Trophoblast cell (in vitro differentiated cells and primary cell): ENCODE data around the gene TSSK6.
A peak's percentile ranks its signal among the peaks of the same experiment; 100 is the strongest.

ENCODE experiments used
- DNase-seq, 2 donors: peaks; one replicate each; pipeline ENCODE4 v3.0.0-alpha.2; 2016
- H2AFZ ChIP-seq: 2 replicates; pipeline ENCODE4 v1.6.1; 2013; ENCODE audit warnings: low read length, moderate library complexity, mild to moderate bottlenecking; ENCODE audit not compliant: insufficient read depth, poor library complexity
- H2AK5ac ChIP-seq: 2 replicates; pipeline ENCODE4 v1.6.1; 2013; ENCODE audit warnings: mild to moderate bottlenecking, low read length
- H2BK120ac ChIP-seq: 2 replicates; pipeline ENCODE4 v1.6.1; 2013; ENCODE audit warnings: low read length, mild to moderate bottlenecking, moderate library complexity; ENCODE audit not compliant: insufficient read depth, poor library complexity
- H2BK12ac ChIP-seq: 2 replicates; pipeline ENCODE4 v1.6.1; 2013; ENCODE audit warnings: mild to moderate bottlenecking, low read length, moderate library complexity
- H2BK5ac ChIP-seq: 2 replicates; pipeline ENCODE4 v1.6.1; 2013; ENCODE audit warnings: low read length, low read depth, moderate library complexity, mild to moderate bottlenecking; ENCODE audit not compliant: poor library complexity
- H3K14ac ChIP-seq: 2 replicates; pipeline ENCODE4 v1.6.1; 2013; ENCODE audit warnings: mild to moderate bottlenecking, low read length
- H3K18ac ChIP-seq: 2 replicates; pipeline ENCODE4 v1.6.1; 2013; ENCODE audit warnings: mild to moderate bottlenecking, low read length
- H3K23ac ChIP-seq: 2 replicates; pipeline ENCODE4 v1.6.1; 2013; ENCODE audit warnings: low read length
- H3K27ac ChIP-seq: 2 replicates; pipeline ENCODE4 v1.5.1; 2013; ENCODE audit warnings: low read depth, mild to moderate bottlenecking, inconsistent platforms, low read length, moderate library complexity
- H3K27me3 ChIP-seq: 2 replicates; pipeline ENCODE4 v1.6.1; 2013; ENCODE audit warnings: inconsistent platforms, mild to moderate bottlenecking, low read length, moderate library complexity; ENCODE audit not compliant: insufficient read depth
- H3K36me3 ChIP-seq, 2 experiments: 1 replicate in 1 of 2; 2 replicates in 1 of 2; pipeline ENCODE4 v1.6.1; 2013; ENCODE audit warnings: low read length in 2 of 2, mild to moderate bottlenecking in 2 of 2, moderate library complexity in 1 of 2; ENCODE audit not compliant: insufficient read depth in 2 of 2, control insufficient read depth in 1 of 2
- H3K4ac ChIP-seq: 2 replicates; pipeline ENCODE4 v1.6.1; 2013; ENCODE audit warnings: low read depth, mild to moderate bottlenecking, low read length, moderate library complexity
- H3K4me1 ChIP-seq, 2 experiments: 1 replicate in 1 of 2; 2 replicates in 1 of 2; pipeline ENCODE4 v1.6.1; 2013; ENCODE audit warnings: low read length in 2 of 2, mild to moderate bottlenecking in 2 of 2, moderate library complexity in 1 of 2; ENCODE audit not compliant: insufficient read depth in 2 of 2, control insufficient read depth in 1 of 2
- H3K4me2 ChIP-seq: 2 replicates; pipeline ENCODE4 v1.6.1; 2013; ENCODE audit warnings: inconsistent platforms, mild to moderate bottlenecking, low read length, moderate library complexity
- H3K4me3 ChIP-seq: 2 replicates; pipeline ENCODE4 v1.5.1; 2013; ENCODE audit warnings: mild to moderate bottlenecking, low read depth, low read length, inconsistent platforms
- H3K79me1 ChIP-seq: one replicate; pipeline ENCODE4 v1.6.1; 2013; ENCODE audit warnings: low read length
- H3K79me2 ChIP-seq: 2 replicates; pipeline ENCODE4 v1.6.1; 2013; ENCODE audit warnings: low read length, mild to moderate bottlenecking; ENCODE audit not compliant: control insufficient read depth, insufficient read depth, poor library complexity
- H3K9ac ChIP-seq: 2 replicates; pipeline ENCODE4 v1.6.1; 2013; ENCODE audit warnings: mild to moderate bottlenecking, low read length
- H3K9me3 ChIP-seq: 2 replicates; pipeline ENCODE4 v1.6.1; 2013; ENCODE audit warnings: low read depth, mild to moderate bottlenecking, control low read depth, inconsistent platforms, low read length; ENCODE audit not compliant: insufficient read depth
- H4K12ac ChIP-seq: 2 replicates; pipeline ENCODE4 v1.6.1; 2013; ENCODE audit warnings: low read depth, mild to moderate bottlenecking, low read length, moderate library complexity
- H4K8ac ChIP-seq: 2 replicates; pipeline ENCODE4 v1.6.1; 2013; ENCODE audit warnings: low read depth, mild to moderate bottlenecking, low read length, moderate library complexity
- H4K91ac ChIP-seq: one replicate; pipeline ENCODE4 v1.6.1; 2013; ENCODE audit warnings: low read depth, mild to moderate bottlenecking, low read length, moderate library complexity
- WGBS: extraction: QIAGEN DNeasy Blood & Tissue Kit; methylation state at CpG from one replicate; pipeline ENCODE4 v1.1.7; 2013; ENCODE audit warnings: missing lambda C conversion rate; ENCODE audit not compliant: insufficient read length, insufficient coverage; ENCODE audit errors: extremely low coverage; 5-methylcytosine and 5-hydroxymethylcytosine counted together

Gene TSSK6

GRCh38 chr19:19538061-19538784 lies 22.9 kb upstream of the TSSK6 start, which contains the start of gene CILP2:
Gene CILP2 (plus strand): TSS chr19:19538265. CDS start chr19:19538350, 85 bp downstream.
- Histone ChIP-seq H3K4me3 (peak within 1 kb of the TSS; percentile 43), H3K9ac (no peak within 1 kb of the TSS)

GRCh38 chr19:19537075-19538048 lies 22.0 kb upstream of the TSSK6 start:
- Histone ChIP-seq H4K91ac (no peak overlapping the region), H3K4me3 (peak overlapping the region; percentile 43), H3K9me3 (peaks cover 15% of the 10 kb centered on the region), H2BK12ac (no peak overlapping the region), H4K8ac (no peak overlapping the region), H3K4ac (no peak overlapping the region), H3K79me2 (no peaks in the 10 kb centered on the region), H3K14ac (no peak overlapping the region), H3K27me3 (peaks cover 5% of the 10 kb centered on the region), H2BK5ac (no peak overlapping the region), H3K4me1 (peaks cover 4 to 12% of the 10 kb centered on the region in 2 experiments), H4K12ac (no peak overlapping the region), H3K4me2 (peak overlapping the region; percentile 62), H3K9ac (no peak overlapping the region), H3K23ac (no peak overlapping the region), H3K18ac (no peak overlapping the region), H3K36me3 (peaks cover 4 to 8% of the 10 kb centered on the region in 2 experiments), H2BK120ac (no peak overlapping the region), H2AFZ (no peak overlapping the region), H3K27ac (no peak overlapping the region), H3K79me1 (no peaks in the 10 kb centered on the region), H2AK5ac (no peak overlapping the region)
- WGBS = no CpG with 5 or more reads among the region's 59 CpGs
- DNase-seq = peak; percentile 59

More at GRCh38 chr19:19538061-19538784, 22.9 kb upstream of the TSSK6 start, which contains the start of gene CILP2:
- H2BK12ac ChIP-seq = no peak within 1 kb of the TSS
- no peak within 1 kb of the TSS for H3K14ac ChIP-seq
- H3K18ac ChIP-seq = no peak within 1 kb of the TSS
- no peak within 1 kb of the TSS for H2BK120ac ChIP-seq
- no peak within 1 kb of the TSS for H3K23ac ChIP-seq
- peaks cover 5% of the 10 kb centered on the region for H3K27me3 ChIP-seq
- H2AK5ac ChIP-seq = no peak within 1 kb of the TSS
- no peak within 1 kb of the TSS for H4K8ac ChIP-seq
- no peak within 1 kb of the TSS for H4K91ac ChIP-seq
- H4K12ac ChIP-seq = no peak within 1 kb of the TSS
- no peak within 1 kb of the TSS for H3K27ac ChIP-seq
- H3K36me3 ChIP-seq = peaks cover 4 to 8% of the 10 kb centered on the region in 2 experiments
- peaks cover 4 to 10% of the 10 kb centered on the region in 2 experiments for H3K4me1 ChIP-seq
- H3K4ac ChIP-seq = no peak within 1 kb of the TSS
- peak; percentile 39 to 53 for DNase-seq
- peak within 1 kb of the TSS; percentile 11 for H2AFZ ChIP-seq
- WGBS = no CpG with 5 or more reads among the region's 56 CpGs
- no peaks in the 10 kb centered on the region for H3K79me2 ChIP-seq
- peak within 1 kb of the TSS; percentile 62 for H3K4me2 ChIP-seq
- H3K79me1 ChIP-seq = no peaks in the 10 kb centered on the region
- no peak within 1 kb of the TSS for H2BK5ac ChIP-seq
- peaks cover 15% of the 10 kb centered on the region for H3K9me3 ChIP-seq

GRCh38 chr19:19535311-19536191 lies 20.2 kb upstream of the TSSK6 start:
- Histone ChIP-seq H3K27me3 (peaks cover 5% of the 10 kb centered on the region), H3K4me3 (no peak overlapping the region), H2AK5ac (no peak overlapping the region)

More at GRCh38 chr19:19535311-19536191, 20.2 kb upstream of the TSSK6 start:
- Histone ChIP-seq H2BK120ac (no peak overlapping the region), H3K4me2 (no peak overlapping the region), H4K8ac (no peak overlapping the region), H3K79me2 (no peaks in the 10 kb centered on the region), H3K4ac (no peak overlapping the region), H2BK12ac (no peak overlapping the region), H3K36me3 (peaks cover 9 to 11% of the 10 kb centered on the region in 2 experiments), H2BK5ac (no peak overlapping the region), H3K9me3 (peaks cover 12% of the 10 kb centered on the region), H3K23ac (no peak overlapping the region), H3K18ac (no peak overlapping the region), H3K27ac (no peak overlapping the region), H3K14ac (no peak overlapping the region), H3K79me1 (no peaks in the 10 kb centered on the region), H4K12ac (no peak overlapping the region), H4K91ac (no peak overlapping the region), H2AFZ (no peak overlapping the region), H3K4me1 (peaks cover 4 to 12% of the 10 kb centered on the region in 2 experiments), H3K9ac (no peak overlapping the region)
- WGBS = no CpG with 5 or more reads among the region's 34 CpGs
- no peak for DNase-seq
